Suprapubic skin (tissue), 4 donors: ENCODE results near the gene CHN1. TPM values are rescaled to one million over a fixed set of nuclear protein-coding genes. Genes with fewer than 3 reads are reported as not detected.
A peak's percentile ranks its signal among the peaks of the same experiment; 100 is the strongest.

Source experiments
- DNase-seq, 2 donors: peaks; one replicate each; pipeline ENCODE4 v3.0.0-alpha.2; 2019; ENCODE audit warnings: low spot score in 2 of 2
- H3K27ac ChIP-seq: fragments of 200-600 bp; sonication (generic); one replicate; pipeline ENCODE4 v1.5.1; 2019
- H3K27me3 ChIP-seq: fragments of 200-600 bp; sonication (generic); one replicate; pipeline ENCODE4 v1.5.1; 2019
- H3K36me3 ChIP-seq: fragments of 200-600 bp; sonication (generic); one replicate; pipeline ENCODE4 v1.5.1; 2019
- H3K4me1 ChIP-seq: fragments of 200-600 bp; sonication (generic); one replicate; pipeline ENCODE4 v1.5.1; 2019
- H3K4me3 ChIP-seq: fragments of 200-600 bp; sonication (generic); one replicate; pipeline ENCODE4 v1.5.1; 2019; ENCODE audit warnings: mild to moderate bottlenecking
- H3K9me3 ChIP-seq: fragments of 200-600 bp; sonication (generic); one replicate; pipeline ENCODE4 v1.5.1; 2019
- CTCF ChIP-seq, 2 donors: fragments of 200-600 bp in 1 of 2; fragments of 450-650 bp in 1 of 2; sonication (generic) in 1 of 2; IDR thresholded peaks; one replicate each; pipeline ENCODE4 v1.5.1; 2016 to 2019; ENCODE audit warnings: antibody characterized with exemption in 2 of 2, mild to moderate bottlenecking in 1 of 2, moderate library complexity in 1 of 2
- EP300 ChIP-seq: sonication (generic); formaldehyde crosslinking; IDR thresholded peaks from one replicate; pipeline ENCODE4 v1.6.1; 2017; ENCODE audit warnings: antibody characterized with exemption
- POLR2A ChIP-seq, 2 donors: fragments of 450-650 bp; IDR thresholded peaks; one replicate each; pipeline ENCODE4 v1.6.1; 2017; ENCODE audit warnings: antibody characterized with exemption in 2 of 2, mild to moderate bottlenecking in 2 of 2, moderate library complexity in 2 of 2
- POLR2AphosphoS5 ChIP-seq, 3 donors: sonication (generic); formaldehyde crosslinking; IDR thresholded peaks; one replicate each; pipeline ENCODE4 v1.6.1; 2017; ENCODE audit warnings: antibody characterized with exemption in 3 of 3
- WGBS: methylation state at CpG from one replicate; pipeline ENCODE4 v1.1.5; 2018; 5-methylcytosine and 5-hydroxymethylcytosine counted together
- total RNA-seq, 4 donors: library from RNA; depleted of rRNA; stranded (reverse); fragments of >200 nt; gene quantifications; one replicate each; pipeline ENCODE4 v1.1.0, GENCODE V29; 2016

Gene CHN1
- total RNA-seq, 4 donors from 2014 or later = 1.6 to 4.9 (median 3.6) TPM

DNA sequence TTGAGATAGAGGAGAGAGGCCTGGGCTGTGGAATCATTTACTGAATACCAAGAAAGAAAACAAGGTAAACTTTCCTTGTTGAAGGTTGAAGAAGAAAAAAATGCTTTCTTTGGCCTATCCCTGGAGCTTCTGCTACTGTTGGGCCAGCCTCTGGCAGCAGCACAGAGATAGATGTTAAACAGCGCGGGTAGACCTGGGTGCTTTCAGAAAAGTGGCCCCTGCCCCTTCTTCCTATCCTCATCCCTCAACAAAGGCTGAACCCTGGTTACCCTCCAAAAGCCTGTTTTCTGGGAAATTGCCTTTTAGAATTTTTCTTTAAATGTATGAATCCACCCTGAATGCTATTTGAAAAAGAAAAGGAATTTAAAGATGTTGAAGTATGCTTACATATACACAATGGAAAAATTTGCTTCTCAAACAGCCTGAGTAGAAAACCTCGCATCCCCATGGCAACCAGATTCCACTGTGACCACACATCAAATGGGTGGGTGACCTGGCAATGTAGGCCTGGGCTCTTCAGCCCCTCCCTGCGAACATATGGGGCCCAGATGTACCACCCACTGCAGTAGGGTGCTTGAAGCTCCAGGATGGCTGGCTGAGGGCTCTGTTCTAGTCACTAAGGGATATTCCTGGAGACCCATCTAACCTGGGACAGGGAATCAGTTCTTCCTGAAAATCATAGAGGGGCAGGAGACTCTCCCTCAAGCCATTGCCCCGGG, 217.5 kb downstream of the CHN1 start:
- H3K27ac ChIP-seq = peak overlapping the region; percentile 69
- H3K27me3 ChIP-seq = no peaks in the 10 kb centered on the region
- H3K4me3 ChIP-seq = no peak overlapping the region
- WGBS = 69% methylated on average over 5 of the region's 5 CpGs
- H3K36me3 ChIP-seq = no peaks in the 10 kb centered on the region
- peaks cover 17% of the 10 kb centered on the region for H3K4me1 ChIP-seq
- TF ChIP-seq POLR2A (IDR thresholded peaks at IDR 0.05) = no peak
- no peak for TF ChIP-seq POLR2AphosphoS5 (IDR thresholded peaks at IDR 0.05)
- TF ChIP-seq CTCF (IDR thresholded peaks at IDR 0.05) = no peak
- TF ChIP-seq EP300 = no peak
- no peaks in the 10 kb centered on the region for H3K9me3 ChIP-seq
- no peak for DNase-seq

GRCh38 chr2:174786066-174786725, 219.0 kb downstream of the CHN1 start:
- H3K9me3 ChIP-seq = no peaks in the 10 kb centered on the region
- no peaks in the 10 kb centered on the region for H3K27me3 ChIP-seq
- WGBS = 65% methylated on average over 8 of the region's 8 CpGs
- H3K4me1 ChIP-seq = peaks cover 17% of the 10 kb centered on the region
- no peak overlapping the region for H3K4me3 ChIP-seq
- TF ChIP-seq POLR2AphosphoS5 (IDR thresholded peaks at IDR 0.05) (no peak), CTCF (IDR thresholded peaks at IDR 0.05) (no peak), POLR2A (IDR thresholded peaks at IDR 0.05) (no peak)
- peak overlapping the region; percentile 54 for H3K27ac ChIP-seq
- no peaks in the 10 kb centered on the region for H3K36me3 ChIP-seq
- DNase-seq = no peak

- TF ChIP-seq POLR2A (IDR thresholded peaks at IDR 0.05) (no peak), EP300 (no peak), POLR2AphosphoS5 (IDR thresholded peaks at IDR 0.05) (no peak), CTCF (IDR thresholded peaks at IDR 0.05) (no peak)
- Histone ChIP-seq H3K4me1 (peaks cover 17% of the 10 kb centered on the region), H3K27me3 (no peaks in the 10 kb centered on the region), H3K27ac (no peak overlapping the region), H3K36me3 (no peaks in the 10 kb centered on the region), H3K4me3 (no peak overlapping the region), H3K9me3 (no peaks in the 10 kb centered on the region)
- no peak for DNase-seq
- 77% methylated on average over 3 of the region's 3 CpGs for WGBS
Observed at GRCh38 chr2:174785481-174785880, 219.7 kb downstream of the CHN1 start.

DNA sequence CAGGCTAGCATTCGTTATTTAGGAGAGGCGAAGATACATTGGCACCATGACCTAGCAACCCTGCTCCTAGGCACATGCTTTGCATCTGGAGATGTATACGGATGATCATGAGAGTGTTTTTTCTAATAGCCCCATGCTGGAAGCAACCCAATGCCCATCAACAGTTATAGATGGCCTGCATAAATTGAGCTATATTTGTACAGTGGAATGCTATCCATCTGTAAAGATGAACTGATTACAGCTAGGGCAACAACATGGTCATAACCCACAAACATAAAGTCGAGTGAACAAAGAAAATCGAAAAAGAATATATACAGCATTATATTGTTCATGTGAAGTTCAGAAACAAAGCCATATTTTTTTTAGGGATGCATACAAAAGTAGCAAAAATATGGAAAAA, 220.3 kb downstream of the CHN1 start:
- WGBS = 89% methylated on average over 5 of the region's 5 CpGs
- TF ChIP-seq POLR2A (IDR thresholded peaks at IDR 0.05) = no peak
- no peak for TF ChIP-seq POLR2AphosphoS5 (IDR thresholded peaks at IDR 0.05)
- TF ChIP-seq EP300 = no peak
- TF ChIP-seq CTCF (IDR thresholded peaks at IDR 0.05) = no peak
- DNase-seq = no peak

GRCh38 chr2:174784316-174784715, 220.9 kb downstream of the CHN1 start:
- H3K4me1 ChIP-seq = peaks cover 17% of the 10 kb centered on the region
- 100% methylated on average over 5 of the region's 7 CpGs for WGBS
- DNase-seq = no peak
- H3K36me3 ChIP-seq = no peaks in the 10 kb centered on the region
- H3K27ac ChIP-seq = no peak overlapping the region
- no peak for TF ChIP-seq POLR2AphosphoS5 (IDR thresholded peaks at IDR 0.05)
- TF ChIP-seq POLR2A (IDR thresholded peaks at IDR 0.05) = no peak
- no peak for TF ChIP-seq EP300
- no peak for TF ChIP-seq CTCF (IDR thresholded peaks at IDR 0.05)
- H3K9me3 ChIP-seq = no peaks in the 10 kb centered on the region
- H3K4me3 ChIP-seq = no peak overlapping the region
- H3K27me3 ChIP-seq = no peaks in the 10 kb centered on the region

More for the DNA sequence above, 220.3 kb downstream of the CHN1 start:
- Histone ChIP-seq H3K9me3 (no peaks in the 10 kb centered on the region), H3K36me3 (no peaks in the 10 kb centered on the region), H3K4me1 (peaks cover 17% of the 10 kb centered on the region), H3K4me3 (no peak overlapping the region), H3K27ac (no peak overlapping the region), H3K27me3 (no peaks in the 10 kb centered on the region)
